ENCODE data around the gene CACNB2.

DNA sequence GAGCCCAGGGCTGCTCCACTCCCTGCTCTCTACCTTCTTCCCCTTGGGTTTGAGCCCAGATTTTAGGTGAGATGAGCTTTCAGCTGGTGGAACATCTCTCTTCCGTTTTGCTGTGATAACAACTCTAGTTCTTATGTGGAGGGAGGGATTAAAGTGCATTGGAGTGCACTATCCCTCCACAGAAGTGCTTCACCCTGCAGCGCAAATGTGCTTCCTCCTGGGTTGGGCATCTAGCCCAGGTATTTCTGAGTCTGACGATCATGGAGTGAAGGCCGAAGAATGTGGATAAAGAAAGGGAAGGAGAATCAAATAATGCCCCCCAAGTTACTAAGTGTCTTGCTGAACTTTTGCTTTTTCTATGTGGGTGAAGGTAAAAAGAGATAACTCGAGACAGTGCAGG lies 157.4 kb downstream of the CACNB2 start:
- TF ChIP-seq, protein P1, sequence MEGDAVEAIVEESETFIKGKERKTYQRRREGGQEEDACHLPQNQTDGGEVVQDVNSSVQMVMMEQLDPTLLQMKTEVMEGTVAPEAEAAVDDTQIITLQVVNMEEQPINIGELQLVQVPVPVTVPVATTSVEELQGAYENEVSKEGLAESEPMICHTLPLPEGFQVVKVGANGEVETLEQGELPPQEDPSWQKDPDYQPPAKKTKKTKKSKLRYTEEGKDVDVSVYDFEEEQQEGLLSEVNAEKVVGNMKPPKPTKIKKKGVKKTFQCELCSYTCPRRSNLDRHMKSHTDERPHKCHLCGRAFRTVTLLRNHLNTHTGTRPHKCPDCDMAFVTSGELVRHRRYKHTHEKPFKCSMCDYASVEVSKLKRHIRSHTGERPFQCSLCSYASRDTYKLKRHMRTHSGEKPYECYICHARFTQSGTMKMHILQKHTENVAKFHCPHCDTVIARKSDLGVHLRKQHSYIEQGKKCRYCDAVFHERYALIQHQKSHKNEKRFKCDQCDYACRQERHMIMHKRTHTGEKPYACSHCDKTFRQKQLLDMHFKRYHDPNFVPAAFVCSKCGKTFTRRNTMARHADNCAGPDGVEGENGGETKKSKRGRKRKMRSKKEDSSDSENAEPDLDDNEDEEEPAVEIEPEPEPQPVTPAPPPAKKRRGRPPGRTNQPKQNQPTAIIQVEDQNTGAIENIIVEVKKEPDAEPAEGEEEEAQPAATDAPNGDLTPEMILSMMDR (IDR thresholded peaks at IDR 0.05): no peak
- TF ChIP-seq SMC3 (IDR thresholded peaks at IDR 0.05; ENCODE audit: low read depth, low read length) (no peak), USF2 (IDR thresholded peaks at IDR 0.05; ENCODE audit: borderline replicate concordance, low read depth, low read length) (no peak), REST (IDR thresholded peaks at IDR 0.05; ENCODE audit: low read depth, low read length) (no peak)
- TF ChIP-seq, protein P2, sequence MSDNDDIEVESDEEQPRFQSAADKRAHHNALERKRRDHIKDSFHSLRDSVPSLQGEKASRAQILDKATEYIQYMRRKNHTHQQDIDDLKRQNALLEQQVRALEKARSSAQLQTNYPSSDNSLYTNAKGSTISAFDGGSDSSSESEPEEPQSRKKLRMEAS (IDR thresholded peaks at IDR 0.05; ENCODE audit: low read depth): no peak
